ENCODE data around the gene ATP5IF1. TPM values are rescaled to one million over a fixed set of nuclear protein-coding genes. Genes with fewer than 3 reads are reported as not detected.

Gene ATP5IF1
- 448 TPM for polyA plus RNA-seq (2013, experiment 1 of 2)
- polyA plus RNA-seq (2013, experiment 2 of 2), result 456 TPM

DNA sequence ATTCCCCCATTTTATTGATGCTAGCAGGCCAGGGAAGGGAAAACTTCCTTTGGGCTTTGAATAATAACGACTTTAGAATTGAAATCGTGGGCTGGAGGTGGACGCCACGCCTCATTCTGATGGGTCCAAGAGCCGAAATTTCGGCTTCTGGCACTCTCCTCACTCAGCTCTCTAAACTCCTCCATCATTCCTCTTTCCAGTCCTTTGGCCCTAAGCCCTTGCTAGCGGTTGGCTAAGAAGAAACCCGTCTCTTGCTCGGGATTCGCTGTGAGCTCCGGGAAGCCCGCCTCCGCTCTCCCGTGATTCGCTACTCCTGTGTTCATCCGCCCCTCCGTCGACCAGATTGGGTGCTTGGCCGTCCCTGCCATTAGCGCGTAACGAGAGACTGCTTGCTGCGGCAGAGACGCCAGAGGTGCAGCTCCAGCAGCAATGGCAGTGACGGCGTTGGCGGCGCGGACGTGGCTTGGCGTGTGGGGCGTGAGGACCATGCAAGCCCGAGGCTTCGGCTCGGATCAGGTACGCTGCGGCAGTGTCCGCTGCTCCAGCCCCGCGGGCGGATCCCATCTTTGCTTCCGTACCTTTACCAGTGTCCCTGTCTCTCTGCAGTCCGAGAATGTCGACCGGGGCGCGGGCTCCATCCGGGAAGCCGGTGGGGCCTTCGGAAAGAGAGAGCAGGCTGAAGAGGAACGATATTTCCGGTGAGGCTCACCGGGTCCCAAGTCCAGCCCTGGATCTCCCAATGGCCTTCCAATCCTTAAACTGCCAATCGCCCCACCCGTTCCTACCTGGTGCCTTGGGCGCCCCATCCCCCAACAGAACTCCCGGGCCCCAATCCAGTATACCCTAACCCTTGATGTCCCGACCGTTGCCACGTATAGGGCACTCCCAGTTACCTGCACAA lies at the start of gene ATP5IF1:
ATP5IF1 (plus strand) TSS at position 370 of the 901 bp plus-strand sequence; CDS start at position 430, 60 bp downstream.
- Histone ChIP-seq H3K27ac (replicated peaks; ENCODE audit: low read length) (peak within 1 kb of the TSS; percentile 41), H3K4me3 (ENCODE audit: low read length in 2 of 2) (peak within 1 kb of the TSS; percentile 89 to 100), H2AK5ac (ENCODE audit: low read depth, low read length) (peak within 1 kb of the TSS; percentile 63), H3K79me1 (ENCODE audit: low read depth, low read length) (peaks cover 12% of the 10 kb centered on the region), H2BK5ac (ENCODE audit: low read length) (peak within 1 kb of the TSS; percentile 97), H3K14ac (ENCODE audit: low read length) (peak within 1 kb of the TSS; percentile 99), H3K23ac (ENCODE audit: low read depth, low read length, poor library complexity) (peak within 1 kb of the TSS; percentile 78), H3K9ac (ENCODE audit: low read depth, low read length, poor library complexity) (peak within 1 kb of the TSS; percentile 100), H3K36me3 (replicated peaks in 1 of 2; ENCODE audit: control insufficient read depth in 2 of 2, insufficient read depth in 2 of 2, low read length in 2 of 2) (peaks cover 4 to 20% of the 10 kb centered on the region in 2 donors), H3K4ac (ENCODE audit: low read length) (peak within 1 kb of the TSS; percentile 87), H2BK12ac (ENCODE audit: low read length) (no peak within 1 kb of the TSS), H2BK15ac (ENCODE audit: low read length) (no peak within 1 kb of the TSS), H4K91ac (ENCODE audit: low read depth, low read length, poor library complexity) (no peak within 1 kb of the TSS), H3K4me1 (ENCODE audit: control insufficient read depth in 2 of 2, insufficient read depth in 1 of 2, low read depth in 1 of 2, low read length in 2 of 2) (peaks cover 5 to 8% of the 10 kb centered on the region in 2 donors), H3K4me2 (ENCODE audit: insufficient read depth, low read length, poor library complexity, severe bottlenecking) (peak within 1 kb of the TSS; percentile 94), H3K9me3 (replicated peaks in 1 of 2; ENCODE audit: control insufficient read depth in 2 of 2, insufficient read depth in 1 of 2, low read depth in 1 of 2, low read length in 2 of 2) (no peaks in the 10 kb centered on the region), H3K18ac (ENCODE audit: low read length) (peak within 1 kb of the TSS; percentile 98), H2BK120ac (ENCODE audit: low read depth, low read length) (peak within 1 kb of the TSS; percentile 4), H2AFZ (ENCODE audit: low read length) (peak within 1 kb of the TSS; percentile 90), H4K8ac (ENCODE audit: low read depth, low read length) (peak within 1 kb of the TSS; percentile 92), H3K27me3 (ENCODE audit: control insufficient read depth in 3 of 3, insufficient read depth in 3 of 3, low read depth in 1 of 3, low read length in 3 of 3) (no peaks in the 10 kb centered on the region)
- no CpG with 5 or more reads among the region's 60 CpGs for WGBS, 2 donors (ENCODE audit: extremely low coverage in 2 of 2, insufficient read length in 2 of 2, insufficient replicate concordance in 1 of 2)
- DNase-seq (ENCODE audit: low spot score), result peak; percentile 93

DNA sequence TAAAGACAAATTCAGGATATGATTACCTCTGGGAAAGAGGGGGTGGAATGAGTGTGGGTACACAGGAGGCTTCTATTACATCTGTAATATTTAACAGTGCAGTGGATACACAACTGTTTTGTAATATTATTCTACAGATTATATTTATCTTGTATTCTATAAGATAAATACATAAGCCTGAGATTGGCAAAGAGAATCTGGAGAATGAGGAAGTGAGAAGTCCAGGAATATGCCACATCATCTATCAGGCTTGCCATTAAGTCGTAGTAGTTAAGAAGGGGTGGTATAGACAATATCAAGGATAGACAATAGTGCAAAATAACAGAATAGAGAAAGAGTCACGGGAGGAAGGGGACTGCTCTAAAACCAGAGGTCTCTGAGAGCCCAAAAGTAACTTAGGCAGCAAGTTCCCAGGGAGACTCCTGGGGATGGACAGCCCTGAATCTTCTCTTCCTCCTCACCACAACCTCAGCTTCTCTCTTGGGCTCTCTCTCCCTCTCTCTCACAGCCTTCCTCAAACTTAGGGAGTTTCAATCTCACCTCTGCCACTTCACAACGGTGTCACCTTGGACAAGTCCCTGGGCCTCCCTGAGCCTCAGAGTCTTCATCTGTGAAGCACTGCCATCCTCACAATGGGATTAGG lies 45.5 kb upstream of the ATP5IF1 start:
- no peaks in the 10 kb centered on the region for H3K79me1 ChIP-seq (ENCODE audit: low read depth, low read length)
- H3K4ac ChIP-seq (ENCODE audit: low read length), result no peak overlapping the region
- H2BK15ac ChIP-seq (ENCODE audit: low read length), result no peak overlapping the region
- peaks cover 0 to 3% of the 10 kb centered on the region in 2 donors for H3K4me1 ChIP-seq (ENCODE audit: control insufficient read depth in 2 of 2, insufficient read depth in 1 of 2, low read depth in 1 of 2, low read length in 2 of 2)
- no peak overlapping the region for H3K9ac ChIP-seq (ENCODE audit: low read depth, low read length, poor library complexity)
- H4K8ac ChIP-seq (ENCODE audit: low read depth, low read length), result no peak overlapping the region
- no peak for DNase-seq (ENCODE audit: low spot score)
- no peaks in the 10 kb centered on the region for H3K27me3 ChIP-seq (ENCODE audit: control insufficient read depth in 3 of 3, insufficient read depth in 3 of 3, low read depth in 1 of 3, low read length in 3 of 3)
- H2BK5ac ChIP-seq (ENCODE audit: low read length), result no peak overlapping the region
- H3K27ac ChIP-seq (replicated peaks; ENCODE audit: low read length), result no peak overlapping the region
- peak overlapping the region; percentile 58 for H3K18ac ChIP-seq (ENCODE audit: low read length)
- no peak overlapping the region for H4K91ac ChIP-seq (ENCODE audit: low read depth, low read length, poor library complexity)
- no peak overlapping the region for H3K4me2 ChIP-seq (ENCODE audit: insufficient read depth, low read length, poor library complexity, severe bottlenecking)
- H2BK12ac ChIP-seq (ENCODE audit: low read length), result no peak overlapping the region
- peak overlapping the region; percentile 80 for H2AFZ ChIP-seq (ENCODE audit: low read length)
- WGBS, 2 donors (ENCODE audit: extremely low coverage in 2 of 2, insufficient read length in 2 of 2, insufficient replicate concordance in 1 of 2), result no CpG with 5 or more reads among the region's 3 CpGs
- no peak overlapping the region for H3K14ac ChIP-seq (ENCODE audit: low read length)
- no peak overlapping the region for H3K4me3 ChIP-seq (ENCODE audit: low read length in 2 of 2)
- H2AK5ac ChIP-seq (ENCODE audit: low read depth, low read length), result no peak overlapping the region
- no peaks in the 10 kb centered on the region for H3K9me3 ChIP-seq (replicated peaks in 1 of 2; ENCODE audit: control insufficient read depth in 2 of 2, insufficient read depth in 1 of 2, low read depth in 1 of 2, low read length in 2 of 2)
- no peak overlapping the region for H2BK120ac ChIP-seq (ENCODE audit: low read depth, low read length)
- no peaks in the 10 kb centered on the region for H3K36me3 ChIP-seq (replicated peaks in 1 of 2; ENCODE audit: control insufficient read depth in 2 of 2, insufficient read depth in 2 of 2, low read length in 2 of 2)
- peak overlapping the region; percentile 67 for H3K23ac ChIP-seq (ENCODE audit: low read depth, low read length, poor library complexity)

DNA sequence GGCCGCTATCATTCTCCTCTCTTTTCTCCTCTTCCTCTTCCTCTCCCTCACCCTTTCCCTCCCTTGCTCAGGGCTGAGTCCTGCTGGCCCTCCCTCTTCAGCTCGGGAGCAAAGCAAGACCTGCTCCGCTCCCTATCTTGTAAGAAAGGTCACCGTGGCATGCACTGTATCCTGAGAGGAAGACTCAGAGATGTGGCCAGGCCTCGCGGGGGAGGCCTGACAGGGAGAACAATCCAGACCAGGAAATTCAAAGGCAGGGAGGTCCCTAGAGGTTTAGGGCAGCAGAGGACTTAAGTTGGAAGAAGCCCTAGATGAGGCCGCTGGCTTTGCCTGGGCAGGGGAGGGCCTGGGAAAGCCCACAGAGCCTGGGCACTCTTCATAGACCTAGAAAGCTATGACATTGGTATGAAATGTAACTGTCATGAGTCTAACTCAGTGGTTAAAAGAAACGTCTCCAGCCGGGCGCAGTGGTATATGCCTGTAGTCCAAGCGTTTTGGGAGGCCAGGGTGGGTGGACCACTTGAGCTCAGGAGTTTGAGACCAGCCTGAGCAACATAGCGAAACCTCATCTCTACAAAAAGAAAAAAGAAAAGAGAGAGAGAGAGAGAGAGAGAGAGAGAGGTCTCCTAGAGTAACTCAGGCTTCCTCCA lies 44.8 kb upstream of the ATP5IF1 start:
- Histone ChIP-seq H4K91ac (ENCODE audit: low read depth, low read length, poor library complexity) (no peak overlapping the region), H3K4me1 (ENCODE audit: control insufficient read depth in 2 of 2, insufficient read depth in 1 of 2, low read depth in 1 of 2, low read length in 2 of 2) (peaks cover 0 to 6% of the 10 kb centered on the region in 2 donors), H2AFZ (ENCODE audit: low read length) (peak overlapping the region; percentile 80), H2BK5ac (ENCODE audit: low read length) (no peak overlapping the region), H3K14ac (ENCODE audit: low read length) (no peak overlapping the region), H3K18ac (ENCODE audit: low read length) (peak overlapping the region; percentile 58), H2BK12ac (ENCODE audit: low read length) (no peak overlapping the region), H3K27ac (replicated peaks; ENCODE audit: low read length) (no peak overlapping the region), H3K27me3 (ENCODE audit: control insufficient read depth in 3 of 3, insufficient read depth in 3 of 3, low read depth in 1 of 3, low read length in 3 of 3) (no peaks in the 10 kb centered on the region), H3K79me1 (ENCODE audit: low read depth, low read length) (no peaks in the 10 kb centered on the region), H3K4me2 (ENCODE audit: insufficient read depth, low read length, poor library complexity, severe bottlenecking) (no peak overlapping the region), H4K8ac (ENCODE audit: low read depth, low read length) (no peak overlapping the region), H3K23ac (ENCODE audit: low read depth, low read length, poor library complexity) (peak overlapping the region; percentile 67), H2BK120ac (ENCODE audit: low read depth, low read length) (no peak overlapping the region), H2AK5ac (ENCODE audit: low read depth, low read length) (no peak overlapping the region), H3K9me3 (replicated peaks in 1 of 2; ENCODE audit: control insufficient read depth in 2 of 2, insufficient read depth in 1 of 2, low read depth in 1 of 2, low read length in 2 of 2) (no peaks in the 10 kb centered on the region), H2BK15ac (ENCODE audit: low read length) (no peak overlapping the region), H3K9ac (ENCODE audit: low read depth, low read length, poor library complexity) (no peak overlapping the region), H3K4me3 (ENCODE audit: low read length in 2 of 2) (no peak overlapping the region), H3K36me3 (replicated peaks in 1 of 2; ENCODE audit: control insufficient read depth in 2 of 2, insufficient read depth in 2 of 2, low read length in 2 of 2) (no peaks in the 10 kb centered on the region), H3K4ac (ENCODE audit: low read length) (no peak overlapping the region)
- WGBS, 2 donors (ENCODE audit: extremely low coverage in 2 of 2, insufficient read length in 2 of 2, insufficient replicate concordance in 1 of 2), result no CpG with 5 or more reads among the region's 12 CpGs
- no peak for DNase-seq (ENCODE audit: low spot score)

All from neuronal stem cell (in vitro differentiated cells).